HG02759 (cell line): ENCODE results near the gene THRA.

Experiments used
- ATAC-seq: cut with Tn5 transposase; IDR thresholded peaks from one replicate; pipeline ENCODE4 v1.9.1; 2021; ENCODE audit warnings: mild to moderate bottlenecking, moderate library complexity; ENCODE audit not compliant: unreplicated experiment

The THRA gene

DNA sequence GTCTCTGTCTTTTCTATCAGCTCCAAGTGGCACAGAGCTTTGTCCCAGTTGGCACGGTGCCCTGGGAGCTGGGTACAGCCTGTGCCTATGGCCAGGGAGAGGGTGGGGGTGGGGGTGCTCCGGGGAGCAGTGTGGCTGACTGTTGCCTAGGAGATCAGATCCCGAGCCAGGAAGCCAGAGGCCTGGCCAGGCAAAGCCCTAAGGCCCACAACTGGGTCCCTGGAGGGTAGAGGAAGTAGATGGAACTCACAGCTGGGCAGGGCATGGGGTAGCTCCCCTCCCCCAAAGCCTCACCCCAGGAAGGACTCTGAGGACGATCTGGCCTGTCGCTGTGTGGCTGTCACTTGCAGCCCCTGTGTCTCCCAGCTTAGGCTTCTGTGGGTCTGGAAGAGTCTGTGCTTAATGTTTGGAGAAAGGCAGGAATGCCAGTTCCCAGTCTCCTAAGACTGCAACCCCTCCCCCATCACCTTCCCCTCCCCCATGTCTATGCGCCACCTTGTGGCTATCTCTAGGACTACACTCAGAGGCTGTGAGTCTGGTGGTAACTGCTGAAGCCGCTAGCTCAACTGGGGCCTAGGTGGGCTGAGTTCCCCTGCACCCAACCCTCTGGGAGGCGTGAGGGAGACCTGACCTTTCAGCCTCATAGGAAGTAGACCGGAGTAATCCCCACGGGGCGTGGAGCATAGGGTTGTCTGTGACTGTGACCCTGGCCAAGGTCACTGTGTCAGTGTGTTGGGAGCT, 12.6 kb downstream of the THRA start:
- no peak for ATAC-seq

GRCh38 chr17:40075942-40076498, 13.3 kb downstream of the THRA start:
- ATAC-seq = no peak

DNA sequence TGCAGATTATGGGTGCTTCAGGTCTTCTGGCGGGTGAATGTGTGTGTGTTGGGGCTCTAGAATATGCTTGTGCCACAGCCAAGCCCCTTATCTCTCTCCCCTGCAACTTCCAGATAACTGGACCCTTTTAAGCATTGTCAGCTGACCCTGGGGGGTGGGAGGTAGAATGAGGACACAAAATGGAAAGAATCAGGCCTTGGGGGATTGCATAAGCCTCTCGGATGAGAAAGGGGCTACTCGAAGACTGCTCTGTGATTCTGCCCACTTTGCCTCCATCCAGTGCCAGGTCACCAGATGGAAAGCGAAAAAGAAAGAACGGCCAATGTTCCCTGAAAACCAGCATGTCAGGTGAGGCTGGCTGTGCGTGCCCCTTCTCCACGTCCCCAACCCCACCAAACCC, 13.8 kb downstream of the THRA start:
- no peak for ATAC-seq

DNA sequence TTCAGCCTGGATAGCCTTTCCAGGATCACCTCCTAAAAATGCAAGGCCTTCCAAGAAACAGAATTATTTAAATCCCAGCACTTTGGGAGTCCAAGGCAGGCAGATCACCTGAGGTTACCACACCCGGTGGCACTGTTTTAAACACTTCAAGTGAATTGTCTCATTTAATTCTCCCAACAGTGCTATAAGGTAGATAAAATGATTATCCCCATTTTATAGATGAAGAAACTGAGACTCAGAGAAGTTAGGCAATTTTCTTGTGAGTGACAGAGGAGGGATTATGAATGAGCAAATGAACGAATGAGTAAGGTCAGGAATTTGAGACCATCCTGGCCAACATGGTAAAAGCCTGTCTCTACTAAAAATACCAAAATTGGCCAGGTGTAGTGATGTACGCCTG, 16.8 kb downstream of the THRA start:
- no peak for ATAC-seq

DNA sequence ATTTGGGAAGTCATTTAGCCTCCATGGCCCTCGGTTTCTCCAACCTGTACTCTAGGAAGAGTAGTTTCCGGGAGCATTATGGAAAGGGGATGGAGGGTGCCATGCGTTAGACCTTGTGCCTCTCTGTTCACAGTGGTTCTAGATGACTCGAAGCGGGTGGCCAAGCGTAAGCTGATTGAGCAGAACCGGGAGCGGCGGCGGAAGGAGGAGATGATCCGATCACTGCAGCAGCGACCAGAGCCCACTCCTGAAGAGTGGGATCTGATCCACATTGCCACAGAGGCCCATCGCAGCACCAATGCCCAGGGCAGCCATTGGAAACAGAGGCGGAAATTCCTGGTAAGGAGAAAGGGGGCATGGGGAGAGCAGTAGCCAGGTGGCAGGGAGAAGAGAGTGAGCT, 21.7 kb downstream of the THRA start:
- ATAC-seq = no peak

GRCh38 chr17:40086150-40087044, 23.6 kb downstream of the THRA start:
- ATAC-seq = no peak

GRCh38 chr17:40087049-40087794, 24.5 kb downstream of the THRA start:
- no peak for ATAC-seq

DNA sequence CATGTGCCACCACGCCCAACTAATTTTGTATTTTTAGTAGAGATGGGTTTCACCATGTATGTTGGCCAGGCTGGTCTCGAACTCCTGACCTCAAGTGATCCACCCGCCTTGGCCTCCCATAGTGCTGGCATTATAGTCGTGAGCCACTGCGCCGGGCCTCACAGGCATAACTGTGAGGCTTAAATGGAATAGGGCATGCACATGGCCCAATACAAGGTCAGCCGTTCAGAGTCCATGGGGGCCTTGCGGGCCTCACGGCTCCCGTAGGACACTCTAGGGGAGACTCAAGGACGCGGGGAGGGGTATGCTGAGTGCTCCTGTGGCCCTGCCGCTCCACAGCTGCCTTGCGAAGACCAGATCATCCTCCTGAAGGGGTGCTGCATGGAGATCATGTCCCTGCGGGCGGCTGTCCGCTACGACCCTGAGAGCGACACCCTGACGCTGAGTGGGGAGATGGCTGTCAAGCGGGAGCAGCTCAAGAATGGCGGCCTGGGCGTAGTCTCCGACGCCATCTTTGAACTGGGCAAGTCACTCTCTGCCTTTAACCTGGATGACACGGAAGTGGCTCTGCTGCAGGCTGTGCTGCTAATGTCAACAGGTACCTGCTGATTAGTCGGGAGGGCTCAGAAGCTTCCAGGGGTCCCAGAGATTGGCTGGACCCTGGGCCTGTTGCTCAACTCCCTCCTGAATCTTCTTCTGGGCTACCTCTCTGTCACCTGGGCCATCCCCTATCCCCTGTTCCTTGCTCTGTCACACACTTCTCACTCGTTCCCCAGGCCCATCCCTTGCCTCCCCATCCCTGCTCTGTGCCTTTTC, 25.3 kb downstream of the THRA start:
- no peak for ATAC-seq

GRCh38 chr17:40089077-40089895, 26.5 kb downstream of the THRA start:
- no peak for ATAC-seq

- no peak for ATAC-seq
Observed at GRCh38 chr17:40090237-40091119, 27.7 kb downstream of the THRA start.

GRCh38 chr17:40091691-40092397, 29.1 kb downstream of the THRA start:
- no peak for ATAC-seq

GRCh38 chr17:40092581-40092980, 29.8 kb downstream of the THRA start:
- no peak for ATAC-seq

- no peak for ATAC-seq
Observed at GRCh38 chr17:40093005-40093579, 30.3 kb downstream of the THRA start.

GRCh38 chr17:40093580-40094201, 30.9 kb downstream of the THRA start:
- no peak for ATAC-seq

DNA sequence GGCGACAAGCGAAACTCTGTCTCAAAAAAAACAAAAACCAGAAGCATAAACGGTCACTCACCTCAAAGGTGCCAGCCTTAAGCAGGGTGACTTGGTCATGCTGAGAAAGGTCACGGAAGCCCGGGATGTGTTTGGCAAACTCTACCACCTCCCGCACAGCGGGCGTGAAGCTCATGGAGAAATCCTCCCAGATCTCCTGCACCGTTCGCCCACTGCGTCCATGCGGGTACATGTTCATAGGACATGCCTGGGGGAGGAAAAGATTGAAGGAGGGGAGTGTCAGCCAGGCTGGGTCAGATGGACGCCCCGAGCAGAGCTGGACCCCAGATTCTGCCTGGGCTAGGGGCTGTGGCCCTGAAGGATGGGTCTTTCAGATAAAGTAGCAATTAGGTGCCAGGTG, 32.1 kb downstream of the THRA start:
- no peak for ATAC-seq

DNA sequence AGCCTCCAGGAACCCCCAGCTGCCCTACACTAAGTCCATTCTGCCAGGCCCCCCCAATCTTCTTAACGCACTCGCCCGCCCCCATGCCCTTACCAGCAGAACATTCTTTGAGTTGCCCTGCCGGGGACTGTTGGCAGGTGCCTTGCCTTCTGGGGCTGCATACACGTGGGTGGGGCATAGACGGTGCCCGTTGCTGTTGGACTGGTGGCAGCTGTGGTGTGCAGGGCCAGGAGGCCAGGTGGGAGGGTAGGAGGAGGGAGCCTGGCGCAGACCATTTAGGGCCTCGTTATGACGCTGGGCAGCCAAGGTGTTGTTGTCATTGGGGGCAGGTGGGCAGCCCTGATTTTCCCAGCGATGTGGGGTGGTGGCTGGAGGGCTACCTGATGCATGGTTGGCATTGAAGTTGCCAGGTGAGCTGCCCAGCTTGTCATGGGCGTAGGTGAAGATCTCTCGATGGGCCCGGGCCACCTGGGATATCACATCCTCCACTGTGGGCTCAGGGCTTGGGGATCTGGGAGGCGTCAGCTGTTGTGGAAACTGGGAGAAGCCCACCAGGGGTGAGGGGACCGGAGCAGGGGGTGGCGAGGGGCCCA, 32.7 kb downstream of the THRA start:
- ATAC-seq = no peak
